ENCODE data around the gene CMIP.

Gene CMIP

DNA sequence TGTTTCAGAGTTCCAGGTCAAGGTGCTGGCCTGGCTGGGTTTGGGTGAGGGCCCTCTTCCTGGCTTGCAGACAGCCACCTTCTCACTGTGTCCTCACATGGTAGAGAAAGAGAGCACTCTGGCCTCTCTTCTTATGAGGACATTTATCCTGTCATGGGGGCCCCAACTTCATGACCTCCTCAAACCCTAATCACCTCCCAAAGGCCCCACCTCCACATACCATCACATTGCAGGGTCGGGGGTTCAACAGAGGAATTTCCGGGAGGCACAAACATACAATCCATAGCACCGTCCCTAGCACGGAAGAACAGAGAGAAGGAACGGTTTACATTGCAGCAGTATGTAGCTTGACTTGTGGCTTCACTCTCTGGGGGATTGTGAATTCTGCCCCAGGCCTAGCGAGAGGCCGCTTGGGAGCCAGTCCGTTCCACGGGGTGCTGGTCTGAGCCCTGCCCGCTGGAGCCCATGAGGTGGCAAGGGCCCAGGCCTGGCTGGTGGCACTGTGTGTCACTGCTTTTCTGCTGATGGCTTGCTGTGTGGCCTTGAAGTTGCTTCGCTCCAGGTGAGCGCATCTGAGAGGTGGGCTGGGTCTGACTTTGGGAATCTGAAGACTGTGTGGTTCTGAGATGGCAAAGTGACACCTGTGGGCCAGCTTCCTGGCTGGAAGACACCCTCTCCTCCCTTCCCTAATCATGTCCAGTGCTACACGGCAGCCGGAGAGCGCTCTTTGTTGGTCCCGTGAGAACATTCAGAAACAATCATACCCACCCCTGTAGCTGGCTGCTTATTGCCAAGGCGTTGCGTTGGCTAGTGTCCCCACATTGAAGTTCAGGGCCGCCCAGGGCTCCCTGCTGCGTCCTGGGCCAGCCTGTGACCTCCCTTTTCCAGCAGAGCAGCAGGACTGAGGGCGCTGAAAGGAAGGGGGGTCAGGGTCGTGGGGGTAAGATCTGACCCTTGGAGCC, 98.3 kb downstream of the CMIP start:
- TF ChIP-seq, protein P1, sequence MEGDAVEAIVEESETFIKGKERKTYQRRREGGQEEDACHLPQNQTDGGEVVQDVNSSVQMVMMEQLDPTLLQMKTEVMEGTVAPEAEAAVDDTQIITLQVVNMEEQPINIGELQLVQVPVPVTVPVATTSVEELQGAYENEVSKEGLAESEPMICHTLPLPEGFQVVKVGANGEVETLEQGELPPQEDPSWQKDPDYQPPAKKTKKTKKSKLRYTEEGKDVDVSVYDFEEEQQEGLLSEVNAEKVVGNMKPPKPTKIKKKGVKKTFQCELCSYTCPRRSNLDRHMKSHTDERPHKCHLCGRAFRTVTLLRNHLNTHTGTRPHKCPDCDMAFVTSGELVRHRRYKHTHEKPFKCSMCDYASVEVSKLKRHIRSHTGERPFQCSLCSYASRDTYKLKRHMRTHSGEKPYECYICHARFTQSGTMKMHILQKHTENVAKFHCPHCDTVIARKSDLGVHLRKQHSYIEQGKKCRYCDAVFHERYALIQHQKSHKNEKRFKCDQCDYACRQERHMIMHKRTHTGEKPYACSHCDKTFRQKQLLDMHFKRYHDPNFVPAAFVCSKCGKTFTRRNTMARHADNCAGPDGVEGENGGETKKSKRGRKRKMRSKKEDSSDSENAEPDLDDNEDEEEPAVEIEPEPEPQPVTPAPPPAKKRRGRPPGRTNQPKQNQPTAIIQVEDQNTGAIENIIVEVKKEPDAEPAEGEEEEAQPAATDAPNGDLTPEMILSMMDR (IDR thresholded peaks at IDR 0.05; ENCODE audit: low read depth, low read length, missing control alignments): no peak
- H3K4me3 ChIP-seq (ENCODE audit: low read depth, low read length): no peak overlapping the region
- no peak for DNase-seq (ENCODE audit: low read depth)

DNA sequence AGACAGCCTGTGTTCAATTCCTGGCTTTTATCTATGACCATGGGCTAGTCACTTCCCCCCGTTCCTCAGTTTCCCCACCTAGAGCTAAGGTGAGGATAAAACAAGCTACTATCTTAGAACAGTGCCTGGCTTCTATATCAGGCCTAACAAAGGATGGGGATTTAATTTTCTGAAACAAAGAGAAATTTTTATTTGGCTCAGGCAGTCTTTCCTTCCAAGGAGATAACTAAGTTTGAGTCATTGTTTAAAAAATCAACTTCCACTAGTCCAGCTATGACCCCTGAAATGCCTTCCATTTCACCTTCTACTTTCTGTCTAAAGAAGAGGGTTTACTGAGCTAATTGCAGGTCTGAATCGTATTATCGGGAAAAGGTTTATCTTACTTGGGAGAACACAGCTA, 99.0 kb downstream of the CMIP start:
- TF ChIP-seq, protein P1 (IDR thresholded peaks at IDR 0.05; ENCODE audit: low read depth, low read length, missing control alignments): no peak
- no peak overlapping the region for H3K4me3 ChIP-seq (ENCODE audit: low read depth, low read length)
- no peak for DNase-seq (ENCODE audit: low read depth)

DNA sequence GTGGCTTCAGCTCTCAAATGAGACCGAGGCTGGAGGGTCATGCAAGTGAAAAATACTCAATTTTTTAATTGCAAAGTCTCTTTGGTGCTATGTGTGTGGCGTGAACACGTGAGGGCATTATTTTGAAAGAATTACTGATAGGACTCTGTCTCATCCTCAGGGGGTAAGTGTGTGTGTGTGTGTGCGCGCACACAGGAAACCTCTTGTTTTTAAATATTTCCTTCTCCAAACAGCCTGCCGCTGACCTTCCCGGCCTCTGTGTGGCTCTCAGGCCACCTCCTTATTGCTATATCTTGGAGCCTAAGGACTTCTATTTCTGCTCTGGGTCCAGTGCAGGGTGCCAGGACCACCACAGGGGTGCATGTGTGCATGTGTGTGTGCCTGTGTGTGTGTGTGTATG, 99.7 kb downstream of the CMIP start:
- TF ChIP-seq, protein P1 (IDR thresholded peaks at IDR 0.05; ENCODE audit: low read depth, low read length, missing control alignments): no peak
- no peak for DNase-seq (ENCODE audit: low read depth)
- no peak overlapping the region for H3K4me3 ChIP-seq (ENCODE audit: low read depth, low read length)

DNA sequence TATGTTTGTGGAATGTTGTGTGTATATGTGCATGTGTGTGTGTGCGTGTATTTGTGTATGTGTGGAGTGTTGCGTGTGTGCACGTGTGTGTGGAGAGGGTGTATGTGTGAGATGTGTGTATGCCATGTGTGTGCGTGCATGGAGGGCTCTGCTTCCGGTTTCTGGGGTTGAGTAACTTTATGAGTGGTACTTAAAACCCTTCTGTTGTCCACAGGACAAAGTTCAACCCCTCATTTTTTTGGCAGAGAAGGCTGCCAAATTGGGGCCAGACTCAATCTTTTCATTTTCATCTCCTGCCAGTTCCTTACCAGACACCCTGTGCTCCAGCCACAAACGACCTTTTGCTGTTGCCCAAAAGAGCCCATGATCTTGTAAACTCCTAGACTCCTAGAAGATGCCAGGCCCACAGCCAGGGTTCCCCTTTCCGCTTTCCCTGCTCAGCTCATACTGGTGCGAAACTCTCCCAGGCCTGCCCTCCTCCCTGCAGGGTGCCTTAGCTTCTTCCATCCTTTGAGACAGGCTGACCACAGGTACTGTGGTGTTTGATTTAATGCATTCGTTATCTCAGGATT, 100.2 kb downstream of the CMIP start:
- no peak overlapping the region for H3K4me3 ChIP-seq (ENCODE audit: low read depth, low read length)
- no peak for DNase-seq (ENCODE audit: low read depth)
- TF ChIP-seq, protein P1 (IDR thresholded peaks at IDR 0.05; ENCODE audit: low read depth, low read length, missing control alignments): no peak

DNA sequence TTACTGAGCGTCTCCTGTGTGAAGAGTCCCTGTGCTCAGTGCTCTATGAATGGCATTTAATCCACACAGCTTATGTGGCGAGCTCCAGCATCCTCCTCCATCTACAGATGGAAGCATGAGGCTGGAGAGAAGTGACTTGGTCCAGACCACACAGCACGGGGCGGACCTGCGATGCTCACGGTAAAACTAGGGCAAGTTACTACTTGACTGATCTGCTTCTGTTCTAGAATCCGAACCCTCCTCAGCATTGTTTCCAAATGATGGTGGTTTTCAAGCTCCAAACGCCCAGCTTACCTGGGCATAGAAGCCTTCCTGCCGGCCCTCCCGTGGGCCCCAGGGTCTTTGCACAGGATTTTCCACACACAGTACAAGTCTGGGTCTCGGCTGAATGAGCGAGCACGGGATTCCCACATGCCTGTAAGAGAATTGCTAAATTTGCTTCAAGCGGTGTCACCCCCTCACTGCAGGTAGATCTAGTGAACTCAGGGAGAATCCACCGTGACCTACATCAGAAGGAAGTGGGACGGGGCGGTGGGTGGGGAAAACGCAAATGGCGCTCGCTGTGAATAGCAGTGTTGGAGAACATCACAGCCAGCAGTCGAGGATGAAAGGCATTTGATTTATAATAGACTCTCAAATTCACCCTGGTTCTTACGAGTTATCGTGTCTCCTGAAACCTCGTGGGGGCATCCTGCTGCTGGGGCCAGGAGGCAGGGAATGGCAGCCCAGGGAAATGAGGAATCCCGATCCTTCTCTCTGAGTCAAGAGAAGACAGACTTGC, 101.1 kb downstream of the CMIP start:
- no peak for DNase-seq (ENCODE audit: low read depth)
- H3K4me3 ChIP-seq (ENCODE audit: low read depth, low read length): no peak overlapping the region
- TF ChIP-seq, protein P1 (IDR thresholded peaks at IDR 0.05; ENCODE audit: low read depth, low read length, missing control alignments): no peak

DNA sequence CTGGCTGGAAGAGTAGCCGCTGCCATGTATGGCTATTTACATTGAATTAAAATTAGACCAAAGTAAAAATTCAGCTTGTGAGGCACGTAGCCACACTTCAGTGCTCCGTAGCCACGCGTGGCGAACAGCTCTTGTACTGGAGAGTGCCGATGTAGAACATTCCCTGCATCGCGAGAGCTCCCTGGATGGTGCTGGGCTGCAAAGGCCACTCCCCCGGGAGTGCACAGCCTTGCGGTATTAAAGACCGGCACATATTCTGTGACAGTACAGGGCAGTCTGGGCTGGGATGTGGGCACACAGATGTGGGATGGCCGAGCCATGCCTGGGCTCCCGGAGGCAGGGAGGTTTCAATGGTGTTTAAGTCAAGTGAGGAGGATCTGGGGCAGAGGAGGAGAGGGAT, 102.2 kb downstream of the CMIP start:
- TF ChIP-seq, protein P1 (IDR thresholded peaks at IDR 0.05; ENCODE audit: low read depth, low read length, missing control alignments): no peak

More for the DNA sequence above, 102.2 kb downstream of the CMIP start:
- no peak for DNase-seq (ENCODE audit: low read depth)
- no peak overlapping the region for H3K4me3 ChIP-seq (ENCODE audit: low read depth, low read length)

All from GM12864 (cell line).